Fibroblast of pulmonary artery (primary cell): ENCODE data around the gene WLS.

Experiments
- DNase-seq: peaks from one replicate; pipeline ENCODE4 v3.0.0-alpha.2; 2010; ENCODE audit warnings: low read depth
- H3K4me3 ChIP-seq: replicated peaks from 2 replicates; pipeline ENCODE4 v1.5.1; 2011; ENCODE audit warnings: low read depth, mild to moderate bottlenecking, control low read depth, low read length, moderate library complexity
- CTCF ChIP-seq: IDR thresholded peaks from 2 replicates; pipeline ENCODE4 v1.5.1; 2011; ENCODE audit warnings: mild to moderate bottlenecking, control low read depth, low read length, inconsistent platforms; ENCODE audit errors: missing control alignments

WLS gene

GRCh38 chr1:68128820-68129219 lies 103.5 kb downstream of the WLS start:
- no peak for DNase-seq
- TF ChIP-seq CTCF = no peak
- H3K4me3 ChIP-seq = no peak overlapping the region

GRCh38 chr1:68128157-68128556 lies 104.2 kb downstream of the WLS start:
- no peak overlapping the region for H3K4me3 ChIP-seq
- DNase-seq = peak; percentile 31
- no peak for TF ChIP-seq CTCF

GRCh38 chr1:68121536-68121935 lies 110.8 kb downstream of the WLS start:
- DNase-seq = peak; percentile 47
- TF ChIP-seq CTCF = no peak
- no peak overlapping the region for H3K4me3 ChIP-seq

- peak; percentile 77 for TF ChIP-seq CTCF
- DNase-seq = peak; percentile 90
- H3K4me3 ChIP-seq = no peak overlapping the region
These were observed 112.1 kb downstream of the WLS start for GRCh38 chr1:68120136-68120791.

- no peak for TF ChIP-seq CTCF
- DNase-seq = no peak
- no peak overlapping the region for H3K4me3 ChIP-seq
These were observed 112.9 kb downstream of the WLS start for GRCh38 chr1:68119445-68119844.

GRCh38 chr1:68117416-68117815 lies 114.9 kb downstream of the WLS start:
- H3K4me3 ChIP-seq = no peak overlapping the region
- DNase-seq = no peak
- TF ChIP-seq CTCF = no peak

GRCh38 chr1:68116643-68117235 lies 115.6 kb downstream of the WLS start:
- TF ChIP-seq CTCF = peak; percentile 75
- peak; percentile 75 for DNase-seq
- no peak overlapping the region for H3K4me3 ChIP-seq
